BE2C (cell line): Measurements from ENCODE around the gene PLEKHM3.

Source experiments
- DNase-seq: peaks from one replicate; pipeline ENCODE4 v3.0.0-alpha.2; 2020
- H3K27me3 ChIP-seq: fragments of 250-450 bp; sonication (Bioruptor Pico); 2 replicates; pipeline ENCODE4 v1.5.1; 2020; ENCODE audit warnings: mild to moderate bottlenecking
- H3K36me3 ChIP-seq: fragments of 250-450 bp; sonication (Bioruptor Pico); 2 replicates; pipeline ENCODE4 v1.5.1; 2020; ENCODE audit warnings: mild to moderate bottlenecking
- H3K4me1 ChIP-seq: fragments of 250-450 bp; sonication (Bioruptor Pico); 2 replicates; pipeline ENCODE4 v1.5.1; 2020
- H3K4me3 ChIP-seq: 2 replicates; pipeline ENCODE4 v1.5.1; 2011; ENCODE audit warnings: low read depth, low read length
- H3K9me3 ChIP-seq: fragments of 250-450 bp; sonication (Bioruptor Pico); 2 replicates; pipeline ENCODE4 v1.5.1; 2020
- TF ChIP-seq, protein P1 (sequence below): IDR thresholded peaks from 2 replicates; pipeline ENCODE4 v1.5.1; 2012; ENCODE audit warnings: mild to moderate bottlenecking, low read depth, low read length

The PLEKHM3 gene

DNA sequence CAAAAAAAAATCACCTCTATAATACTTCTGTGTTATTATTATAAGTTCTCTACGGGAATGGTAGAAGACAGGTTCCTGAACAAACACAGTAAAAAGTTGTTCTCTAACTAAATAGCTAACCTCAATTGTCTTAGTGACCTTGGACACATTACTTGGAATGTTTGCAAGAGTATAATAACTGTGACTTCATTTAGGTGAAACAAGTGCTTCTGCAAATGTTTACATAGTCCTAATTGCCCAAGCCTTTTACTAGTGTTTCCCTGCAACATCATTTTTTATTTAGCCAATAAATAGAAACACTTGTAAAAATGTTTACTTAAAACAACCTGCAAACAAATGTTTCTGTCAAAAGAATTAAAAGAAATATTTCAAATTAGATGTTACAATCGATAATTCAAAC, 9.9 kb downstream of the PLEKHM3 start:
- peaks cover 3% of the 10 kb centered on the region; the same call in 1 of the 2 replicates for H3K4me1 ChIP-seq
- no peaks in the 10 kb centered on the region for H3K9me3 ChIP-seq
- H3K36me3 ChIP-seq = no peaks in the 10 kb centered on the region
- no peak overlapping the region for H3K4me3 ChIP-seq
- no peaks in the 10 kb centered on the region for H3K27me3 ChIP-seq
- no peak for DNase-seq
- TF ChIP-seq, protein P1, sequence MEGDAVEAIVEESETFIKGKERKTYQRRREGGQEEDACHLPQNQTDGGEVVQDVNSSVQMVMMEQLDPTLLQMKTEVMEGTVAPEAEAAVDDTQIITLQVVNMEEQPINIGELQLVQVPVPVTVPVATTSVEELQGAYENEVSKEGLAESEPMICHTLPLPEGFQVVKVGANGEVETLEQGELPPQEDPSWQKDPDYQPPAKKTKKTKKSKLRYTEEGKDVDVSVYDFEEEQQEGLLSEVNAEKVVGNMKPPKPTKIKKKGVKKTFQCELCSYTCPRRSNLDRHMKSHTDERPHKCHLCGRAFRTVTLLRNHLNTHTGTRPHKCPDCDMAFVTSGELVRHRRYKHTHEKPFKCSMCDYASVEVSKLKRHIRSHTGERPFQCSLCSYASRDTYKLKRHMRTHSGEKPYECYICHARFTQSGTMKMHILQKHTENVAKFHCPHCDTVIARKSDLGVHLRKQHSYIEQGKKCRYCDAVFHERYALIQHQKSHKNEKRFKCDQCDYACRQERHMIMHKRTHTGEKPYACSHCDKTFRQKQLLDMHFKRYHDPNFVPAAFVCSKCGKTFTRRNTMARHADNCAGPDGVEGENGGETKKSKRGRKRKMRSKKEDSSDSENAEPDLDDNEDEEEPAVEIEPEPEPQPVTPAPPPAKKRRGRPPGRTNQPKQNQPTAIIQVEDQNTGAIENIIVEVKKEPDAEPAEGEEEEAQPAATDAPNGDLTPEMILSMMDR = no peak

DNA sequence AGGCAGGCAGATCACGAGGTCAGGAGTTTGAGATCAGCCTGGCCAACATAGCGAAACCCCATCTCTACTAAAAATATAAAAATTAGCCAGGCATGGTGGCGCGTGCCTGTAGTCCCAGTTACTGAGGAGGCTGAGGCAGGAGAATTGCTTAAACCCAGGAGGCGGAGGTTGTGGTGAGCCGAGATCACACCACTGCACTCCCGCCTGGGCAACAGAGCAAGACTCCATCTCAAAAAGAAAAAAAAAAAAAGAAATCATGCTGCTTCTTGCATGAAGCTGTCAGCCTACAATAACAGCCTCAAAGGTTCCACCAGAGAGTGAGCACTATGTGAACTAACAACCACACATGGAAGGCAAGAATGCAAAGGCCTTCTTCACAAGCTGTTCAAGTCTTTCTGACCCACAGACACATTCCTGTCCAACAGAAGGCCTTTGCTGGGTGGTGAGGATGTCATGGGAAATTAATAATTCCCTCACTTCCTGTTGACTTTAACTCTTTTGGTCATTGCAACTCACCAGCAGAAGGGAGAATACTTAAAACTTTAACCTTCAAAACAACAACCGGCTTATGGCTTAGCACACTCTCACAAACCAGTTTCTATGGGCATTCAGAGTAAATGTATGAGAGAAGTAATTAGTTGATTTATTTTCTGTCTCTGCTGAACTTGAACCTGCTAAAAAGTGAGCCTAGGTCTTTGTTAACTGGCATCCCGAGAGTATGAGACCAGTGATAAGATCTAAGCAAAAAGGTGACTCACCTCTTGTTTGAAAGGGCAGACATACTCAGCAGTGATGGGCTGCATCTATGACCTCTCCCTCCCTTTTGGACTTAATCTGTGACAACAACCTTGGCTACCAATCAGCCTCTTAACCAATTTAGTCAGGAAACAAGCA, 11.8 kb downstream of the PLEKHM3 start:
- Histone ChIP-seq H3K36me3 (no peaks in the 10 kb centered on the region), H3K4me3 (no peak overlapping the region), H3K27me3 (no peaks in the 10 kb centered on the region), H3K4me1 (peaks cover 3% of the 10 kb centered on the region; the same call in 1 of the 2 replicates), H3K9me3 (no peaks in the 10 kb centered on the region)
- TF ChIP-seq, protein P1 = no peak
- DNase-seq = no peak

DNA sequence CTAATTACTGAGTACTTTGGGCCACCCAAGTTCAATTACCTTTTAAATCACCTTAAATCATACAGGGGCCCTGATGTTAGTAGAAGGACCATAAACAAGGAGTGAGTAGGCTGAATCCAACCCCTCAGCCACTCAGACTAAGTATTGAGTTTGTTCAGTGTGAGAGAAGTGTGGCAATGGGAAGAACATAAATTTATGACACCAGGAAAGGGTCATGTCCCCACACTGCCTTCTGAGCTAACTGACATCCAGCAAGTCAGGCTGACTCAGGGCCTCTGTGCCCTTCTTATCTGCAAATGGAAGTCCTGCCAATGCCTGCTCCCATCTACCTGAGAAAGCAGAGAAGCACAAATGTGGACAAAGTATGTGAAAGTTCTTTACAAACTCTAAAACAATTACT, 12.9 kb downstream of the PLEKHM3 start:
- no peaks in the 10 kb centered on the region for H3K27me3 ChIP-seq
- H3K4me1 ChIP-seq = peaks cover 3% of the 10 kb centered on the region; the same call in 1 of the 2 replicates
- no peak overlapping the region for H3K4me3 ChIP-seq
- no peak for DNase-seq
- no peaks in the 10 kb centered on the region for H3K9me3 ChIP-seq
- H3K36me3 ChIP-seq = no peaks in the 10 kb centered on the region
- TF ChIP-seq, protein P1 = no peak

DNA sequence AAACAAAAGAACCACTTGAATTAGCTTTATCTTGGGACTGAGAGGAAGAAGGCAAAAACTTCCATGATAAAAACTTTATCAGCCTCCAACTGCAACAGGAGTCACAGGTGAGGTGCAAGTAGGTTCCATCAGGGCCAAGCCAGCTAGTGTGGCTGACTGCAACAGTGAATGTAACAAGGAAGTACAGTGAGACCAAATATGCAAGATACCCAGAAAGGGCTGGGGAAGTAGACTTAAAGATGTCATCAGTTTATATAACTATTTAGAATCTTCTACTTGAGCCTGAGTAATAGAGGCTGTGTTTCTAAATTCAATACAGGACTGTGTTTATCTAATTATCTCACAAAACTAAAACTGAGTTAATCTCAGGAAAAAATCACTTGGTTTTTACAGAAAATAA, 14.8 kb downstream of the PLEKHM3 start:
- TF ChIP-seq, protein P1 = no peak
- DNase-seq = no peak
- H3K4me3 ChIP-seq = no peak overlapping the region
- no peaks in the 10 kb centered on the region for H3K27me3 ChIP-seq
- no peaks in the 10 kb centered on the region for H3K9me3 ChIP-seq
- peaks cover 3% of the 10 kb centered on the region; the same call in 1 of the 2 replicates for H3K4me1 ChIP-seq
- H3K36me3 ChIP-seq = no peaks in the 10 kb centered on the region

DNA sequence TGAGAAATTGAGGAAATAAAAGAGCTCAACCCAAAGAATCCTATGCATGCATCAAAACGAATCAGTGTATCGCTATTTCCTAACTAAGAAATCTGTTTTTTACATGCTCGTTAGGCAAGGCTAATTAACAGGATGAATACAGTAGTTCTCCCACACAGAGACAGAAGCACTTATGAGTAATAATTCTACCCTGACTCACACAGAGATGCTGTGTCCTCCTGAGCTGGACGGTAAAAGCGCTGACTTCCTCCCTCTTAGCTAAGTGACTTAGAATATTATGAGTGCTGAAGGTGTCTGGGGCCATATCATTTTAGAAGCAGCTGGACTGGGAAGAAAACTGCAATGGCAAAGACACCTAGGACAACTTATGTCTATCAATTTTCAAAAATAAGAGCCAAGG, 18.5 kb downstream of the PLEKHM3 start:
- H3K4me3 ChIP-seq = no peak overlapping the region
- H3K27me3 ChIP-seq = no peaks in the 10 kb centered on the region
- TF ChIP-seq, protein P1 = no peak
- H3K4me1 ChIP-seq = peaks cover 4% of the 10 kb centered on the region; the same call in 1 of the 2 replicates
- DNase-seq = no peak
- H3K36me3 ChIP-seq = no peaks in the 10 kb centered on the region; the same call in 1 of the 2 replicates
- H3K9me3 ChIP-seq = no peaks in the 10 kb centered on the region

DNA sequence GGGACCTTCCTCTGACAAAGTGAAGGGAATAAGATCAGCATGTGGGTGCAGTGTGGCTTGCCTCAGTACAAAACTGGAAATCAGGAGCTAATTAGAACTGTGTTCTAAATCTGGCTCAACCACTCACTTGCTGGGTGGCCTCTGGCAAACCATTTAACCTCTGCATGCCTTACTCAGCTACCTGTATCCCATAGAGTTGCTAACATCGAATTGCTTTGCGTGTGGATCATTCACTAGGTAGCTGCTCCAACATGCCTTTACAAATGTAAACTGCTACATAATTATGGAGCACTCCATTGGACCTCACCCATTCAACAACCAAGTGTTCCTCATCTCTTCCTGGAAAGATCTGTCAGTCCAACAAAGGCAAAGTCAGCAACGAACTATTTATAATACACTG, 19.0 kb downstream of the PLEKHM3 start:
- H3K4me3 ChIP-seq = no peak overlapping the region

More for the DNA sequence above, 19.0 kb downstream of the PLEKHM3 start:
- no peak for DNase-seq
- H3K4me1 ChIP-seq = peaks cover 4% of the 10 kb centered on the region; the same call in 1 of the 2 replicates
- H3K9me3 ChIP-seq = no peaks in the 10 kb centered on the region
- no peaks in the 10 kb centered on the region; the same call in 1 of the 2 replicates for H3K36me3 ChIP-seq
- TF ChIP-seq, protein P1 = no peak
- no peaks in the 10 kb centered on the region for H3K27me3 ChIP-seq
